CD4-positive, alpha-beta T cell treated with Interleukin-17A for 1 hour (primary cell): ENCODE measurements around the gene CALR3.
"Not testable (repeated sequence)": the region's sequence is repeated elsewhere in the genome, so short reads cannot be mapped to it uniquely, and the experiment has no call there.

Source experiments
- DNase-seq: peaks from one replicate; pipeline ENCODE4 v3.0.0-alpha.2; 2020

The CALR3 gene

GRCh38 chr19:16455489-16455888 lies 40.5 kb downstream of the CALR3 start:
- no peak for DNase-seq

- no peak for DNase-seq
Observed at GRCh38 chr19:16454351-16454918, 41.5 kb downstream of the CALR3 start.

- no peak for DNase-seq
Observed at GRCh38 chr19:16452325-16452724, 43.6 kb downstream of the CALR3 start.

- peak; percentile 69 for DNase-seq
Observed at GRCh38 chr19:16449330-16449961, 46.5 kb downstream of the CALR3 start.

- DNase-seq: not testable (repeated sequence)
Observed at GRCh38 chr19:16448872-16449271, 47.1 kb downstream of the CALR3 start.

- peak; percentile 51 for DNase-seq
Observed at GRCh38 chr19:16446724-16447368, 49.1 kb downstream of the CALR3 start.

GRCh38 chr19:16446108-16446723 lies 49.8 kb downstream of the CALR3 start:
- no peak for DNase-seq

- DNase-seq: peak; percentile 25
Observed at GRCh38 chr19:16445238-16446107, 50.5 kb downstream of the CALR3 start.

- DNase-seq: no peak
Observed at GRCh38 chr19:16444269-16444600, 51.7 kb downstream of the CALR3 start.

- no peak for DNase-seq
Observed at GRCh38 chr19:16442386-16443276, 53.3 kb downstream of the CALR3 start.

GRCh38 chr19:16441661-16442162 lies 54.3 kb downstream of the CALR3 start:
- DNase-seq: no peak

- DNase-seq: no peak
Observed at GRCh38 chr19:16436780-16437332, 59.1 kb downstream of the CALR3 start.

- DNase-seq: no peak
Observed at GRCh38 chr19:16435999-16436650, 59.8 kb downstream of the CALR3 start.

- peak; percentile 9 for DNase-seq
Observed at GRCh38 chr19:16435238-16435917, 60.6 kb downstream of the CALR3 start.

GRCh38 chr19:16433986-16434385 lies 62.0 kb downstream of the CALR3 start:
- DNase-seq: no peak

- no peak for DNase-seq
Observed at GRCh38 chr19:16429759-16430091, 66.2 kb downstream of the CALR3 start.

- no peak for DNase-seq
Observed at GRCh38 chr19:16429066-16429758, 66.8 kb downstream of the CALR3 start.
